Psoas muscle (tissue), 8 donors: ENCODE measurements around the gene C1QTNF6. TPM values are rescaled to one million over a fixed set of nuclear protein-coding genes. Genes with fewer than 3 reads are reported as not detected.

Source experiments
- ATAC-seq, 4 donors: fragments of 200-7000 bp; cut with Tn5 transposase; one replicate each; pipeline ENCODE4 v1.9.1; 2020; ENCODE audit warnings: moderate library complexity in 3 of 4, mild to moderate bottlenecking in 2 of 4
- DNase-seq, 2 donors: peaks; one replicate each; pipeline ENCODE4 v3.0.0-alpha.2; 2020
- H3K27ac ChIP-seq: fragments of 200-600 bp; one replicate; pipeline ENCODE4 v1.8.0; 2022
- H3K27me3 ChIP-seq, 3 donors: fragments of 200-600 bp in 1 of 3; one replicate each; pipeline versions ENCODE4 v1.6.1 to v1.8.0; 2013 to 2022; ENCODE audit warnings: low read length in 2 of 3, mild to moderate bottlenecking in 2 of 3, moderate library complexity in 1 of 3; ENCODE audit not compliant: insufficient read depth in 3 of 3
- H3K36me3 ChIP-seq, 2 donors: fragments of 200-600 bp in 1 of 2; one replicate each; pipeline versions ENCODE4 v1.6.1 to v1.8.0; 2013 to 2022; ENCODE audit warnings: low read depth in 1 of 2, mild to moderate bottlenecking in 1 of 2, moderate library complexity in 1 of 2; ENCODE audit not compliant: insufficient read depth in 1 of 2
- H3K4me1 ChIP-seq: fragments of 200-600 bp; one replicate; pipeline ENCODE4 v1.8.0; 2022
- H3K4me3 ChIP-seq: fragments of 200-600 bp; one replicate; pipeline ENCODE4 v1.8.0; 2022; ENCODE audit warnings: mild to moderate bottlenecking
- H3K9me3 ChIP-seq: fragments of 200-600 bp; one replicate; pipeline ENCODE4 v1.8.0; 2022
- WGBS, 3 donors: extraction: QIAGEN DNeasy Blood & Tissue Kit; methylation state at CpG; one replicate each; pipeline versions ENCODE4 v1.1.6 to v1.1.7; 2013; 5-methylcytosine and 5-hydroxymethylcytosine counted together
- intact Hi-C, 2 donors: fragments of 100-400 bp; cut with DNase I; formaldehyde crosslinking; loops; one replicate each; pipeline versions ENCODE4 v1.11.0 to v1.14.2; 2022
- polyA plus RNA-seq, 3 donors: library from polyadenylated mRNA; stranded (reverse); fragments of 200-250 nt; gene quantifications; one replicate each; pipeline ENCODE4 v1.2.3, GENCODE V29; 2013
- total RNA-seq, 4 donors: library from RNA; stranded (reverse); fragmentation: NEBNext Ultra II Directional in 2 of 4; extraction: Animal tissue kit (Norgen Biotek cat#: 25700) in 2 of 4; gene quantifications; one replicate each; pipeline versions ENCODE4 v1.2.1 to v1.2.4, GENCODE V29; 2021 to 2023
- TF ChIP-seq, protein P1 (sequence below): fragments of 200-600 bp; IDR thresholded peaks from one replicate; pipeline ENCODE4 v1.8.0; 2022; ENCODE audit warnings: antibody characterized with exemption
- donor health status: healthy with polysubstance abuse.
- donor health status: DM: no; HTN: no; CAD: no; lungs with moderate emphysema.
- donor health status: Bipolar disorder and iron deficiency.
- donor health status: healthy.
- donor health status: DM: yes; HTN: yes; CAD: no.
- donor health status: DM: no; HTN: no; CAD: no.
- donor health status: DM: no; HTN: no; CAD: no.
- donor health status: DM: yes; HTN: yes; CAD: no.

C1QTNF6 gene
- total and polyA plus RNA-seq, 7 donors, result 0.66 to 8.2 (median 1.0) TPM

DNA sequence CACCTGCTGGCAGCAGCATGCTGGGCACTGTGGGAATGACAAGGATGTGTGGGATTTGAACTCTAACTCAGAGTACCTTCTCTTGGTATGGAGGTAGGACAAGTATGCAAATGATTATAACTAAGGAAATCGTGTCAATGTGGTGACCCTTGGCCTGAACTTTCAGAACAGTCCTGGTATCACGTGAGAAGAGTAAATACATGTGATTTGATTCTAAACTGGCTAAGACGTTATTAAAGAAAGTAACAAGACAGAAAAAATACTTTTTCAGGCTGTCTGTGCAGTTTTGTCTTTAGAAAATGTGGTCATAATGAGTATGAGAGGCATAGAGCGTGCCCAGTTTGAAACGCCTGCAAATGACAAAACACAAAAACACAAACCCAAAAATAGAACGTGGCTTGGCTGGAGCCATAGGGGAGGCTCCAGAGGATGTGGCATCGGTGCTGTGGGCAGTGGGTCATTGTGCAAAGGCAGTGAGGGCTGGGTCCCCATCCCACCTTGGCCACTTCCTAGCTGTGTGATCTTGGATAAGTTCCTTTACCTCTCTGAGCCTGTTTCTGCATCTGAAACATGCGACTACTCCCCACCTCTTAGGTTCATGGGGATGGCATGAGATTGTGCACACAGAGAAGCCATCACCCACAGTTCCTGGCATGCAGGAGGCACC, 19.9 kb downstream of the C1QTNF6 start:
- peaks cover 11% of the 10 kb centered on the region for H3K4me1 ChIP-seq
- intact Hi-C loops, result loop anchor here in 1 of 2 donors (2.0 kb wide), 1 partner anchor 31 kb away; no protein-coding TSS in a partner anchor
- WGBS, 3 donors, result 37 to 56% (median 47%) methylated on average over 8 of the region's 8 CpGs
- DNase-seq, result no peak
- H3K27me3 ChIP-seq, result peaks cover 0 to 3% (median 0%) of the 10 kb centered on the region in 3 donors
- TF ChIP-seq, protein P1, sequence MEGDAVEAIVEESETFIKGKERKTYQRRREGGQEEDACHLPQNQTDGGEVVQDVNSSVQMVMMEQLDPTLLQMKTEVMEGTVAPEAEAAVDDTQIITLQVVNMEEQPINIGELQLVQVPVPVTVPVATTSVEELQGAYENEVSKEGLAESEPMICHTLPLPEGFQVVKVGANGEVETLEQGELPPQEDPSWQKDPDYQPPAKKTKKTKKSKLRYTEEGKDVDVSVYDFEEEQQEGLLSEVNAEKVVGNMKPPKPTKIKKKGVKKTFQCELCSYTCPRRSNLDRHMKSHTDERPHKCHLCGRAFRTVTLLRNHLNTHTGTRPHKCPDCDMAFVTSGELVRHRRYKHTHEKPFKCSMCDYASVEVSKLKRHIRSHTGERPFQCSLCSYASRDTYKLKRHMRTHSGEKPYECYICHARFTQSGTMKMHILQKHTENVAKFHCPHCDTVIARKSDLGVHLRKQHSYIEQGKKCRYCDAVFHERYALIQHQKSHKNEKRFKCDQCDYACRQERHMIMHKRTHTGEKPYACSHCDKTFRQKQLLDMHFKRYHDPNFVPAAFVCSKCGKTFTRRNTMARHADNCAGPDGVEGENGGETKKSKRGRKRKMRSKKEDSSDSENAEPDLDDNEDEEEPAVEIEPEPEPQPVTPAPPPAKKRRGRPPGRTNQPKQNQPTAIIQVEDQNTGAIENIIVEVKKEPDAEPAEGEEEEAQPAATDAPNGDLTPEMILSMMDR, result no peak
- H3K36me3 ChIP-seq, result no peaks in the 10 kb centered on the region
- H3K27ac ChIP-seq, result no peak overlapping the region
- H3K9me3 ChIP-seq, result no peaks in the 10 kb centered on the region
- no peak overlapping the region for H3K4me3 ChIP-seq
- peak in 1 of 4 donors; percentile 32 for ATAC-seq

DNA sequence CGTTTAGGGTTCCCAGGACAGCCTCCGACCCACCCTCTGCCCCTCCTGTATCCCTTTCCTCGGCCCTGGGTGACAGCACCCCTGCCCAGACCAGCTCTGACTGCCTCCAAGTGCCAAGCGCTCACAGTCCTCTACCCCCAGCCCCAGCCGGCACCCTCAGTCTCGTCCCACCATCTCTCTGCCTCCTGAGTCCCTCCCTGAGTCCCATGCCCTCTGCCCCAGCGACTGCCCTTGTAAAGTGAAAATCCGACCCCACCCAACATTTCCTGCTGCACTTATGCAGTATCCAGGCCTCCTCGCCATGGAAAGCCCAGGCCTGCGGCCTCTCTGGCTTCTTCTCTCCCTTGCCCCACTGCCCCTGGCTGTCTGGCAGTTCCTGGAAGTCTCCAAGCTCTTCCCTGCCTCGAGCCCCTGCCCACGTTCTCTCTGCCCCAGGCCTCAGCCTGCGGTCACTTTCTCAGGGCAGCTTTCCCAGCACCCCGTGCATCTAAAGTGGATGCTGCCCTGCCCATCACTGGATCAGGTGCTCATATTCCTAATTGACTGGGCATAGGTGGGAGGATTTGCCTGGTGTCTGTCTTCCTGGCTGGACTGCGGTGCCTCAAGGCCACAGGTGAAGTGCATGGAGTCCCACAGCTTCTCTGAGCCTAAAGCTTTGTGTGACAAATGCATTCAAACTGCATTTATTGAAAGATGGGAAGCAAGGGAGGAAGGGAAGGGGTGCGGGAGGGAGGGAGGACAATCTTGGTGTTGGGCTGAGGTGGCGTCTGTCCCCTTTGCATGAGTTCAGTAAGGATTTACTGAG, 20.7 kb downstream of the C1QTNF6 start:
- peak overlapping the region; percentile 3 for H3K27ac ChIP-seq

DNA sequence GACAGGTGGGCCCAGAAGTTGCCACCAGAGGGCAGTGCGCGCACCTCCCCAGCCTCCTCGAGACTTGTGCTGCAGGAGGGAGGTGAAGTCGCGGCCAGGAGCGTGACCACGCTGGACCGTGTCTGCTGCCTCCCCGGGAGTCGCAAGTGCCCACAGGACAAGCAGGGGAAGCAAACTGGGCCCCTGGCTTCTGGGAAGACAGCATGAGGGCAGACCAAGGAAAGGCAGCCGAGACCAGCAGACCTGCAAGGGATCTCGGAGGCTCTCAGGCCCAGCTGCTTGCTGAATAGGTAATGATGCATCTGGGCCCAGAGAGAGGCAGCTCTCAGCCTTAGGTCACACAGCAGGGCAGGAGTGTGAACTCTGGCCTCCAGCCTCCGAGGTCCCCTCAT, 21.4 kb downstream of the C1QTNF6 start:
- Histone ChIP-seq H3K27ac (peak overlapping the region; percentile 3), H3K9me3 (no peaks in the 10 kb centered on the region), H3K4me1 (peaks cover 11% of the 10 kb centered on the region), H3K36me3 (no peaks in the 10 kb centered on the region), H3K27me3 (peaks cover 0 to 3% (median 2%) of the 10 kb centered on the region in 3 donors), H3K4me3 (peak overlapping the region; percentile 5)
- TF ChIP-seq, protein P1, result peak; percentile 89
- intact Hi-C loops, result loop anchor here in 1 of 2 donors (1.0 kb wide), 1 partner anchor 32 kb away; no protein-coding TSS in a partner anchor
- DNase-seq (peak; percentile 87 to 94), ATAC-seq (peak; percentile 92 to 99 (median 97))
- WGBS, 3 donors, result 15 to 18% (median 16%) methylated on average over 13 of the region's 13 CpGs

More for the DNA sequence above, 20.7 kb downstream of the C1QTNF6 start:
- intact Hi-C loops, result no loop called here
- DNase-seq, result peak in 1 of 2 donors; percentile 41
- Histone ChIP-seq H3K9me3 (no peaks in the 10 kb centered on the region), H3K36me3 (no peaks in the 10 kb centered on the region), H3K27me3 (peaks cover 0 to 3% (median 2%) of the 10 kb centered on the region in 3 donors), H3K4me1 (peaks cover 11% of the 10 kb centered on the region), H3K4me3 (peak overlapping the region; percentile 5)
- WGBS, 3 donors, result 67 to 69% (median 68%) methylated on average over 16 to 17 of the region's 17 CpGs
- ATAC-seq, result peak in 1 of 4 donors; percentile 5
- TF ChIP-seq, protein P1, result no peak

DNA sequence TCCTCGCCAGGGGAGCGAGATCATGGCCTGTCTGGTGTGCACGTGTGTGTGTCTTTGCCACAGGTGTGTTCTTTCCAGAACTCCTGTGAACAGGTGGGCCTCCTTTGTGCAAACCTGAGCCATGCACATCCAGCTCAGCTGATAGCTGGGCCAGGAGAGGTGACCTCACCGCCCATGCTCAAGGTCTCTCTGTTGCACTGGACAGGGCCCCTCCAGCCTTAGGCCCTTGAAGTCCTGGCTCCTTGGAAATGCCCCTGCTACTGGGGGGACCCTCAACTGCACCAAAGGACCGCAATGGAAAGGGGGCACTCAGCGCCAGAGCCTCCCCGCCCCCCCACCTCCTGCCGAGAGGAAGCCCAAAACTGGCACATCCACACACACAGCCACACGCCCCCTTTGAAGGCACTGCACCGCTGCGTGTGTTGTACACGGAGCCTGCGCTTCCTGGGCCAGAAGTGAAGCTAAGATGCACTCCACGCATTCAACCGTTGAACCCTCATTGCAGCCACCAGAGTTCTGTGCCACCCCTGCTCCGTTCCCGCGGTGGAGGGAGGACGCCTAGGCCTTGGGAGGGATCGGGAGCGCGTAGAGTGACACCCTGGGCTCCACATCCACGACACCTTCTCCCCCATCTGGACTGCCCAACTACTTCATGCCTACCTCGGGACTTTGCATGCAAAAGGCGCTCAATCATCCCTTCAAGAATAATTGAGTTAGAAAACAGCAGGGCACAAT, 21.9 kb downstream of the C1QTNF6 start:
- no peak overlapping the region for H3K27ac ChIP-seq
- TF ChIP-seq, protein P1, result no peak
- WGBS, 3 donors, result 61 to 68% (median 63%) methylated on average over 25 of the region's 25 CpGs

More for the DNA sequence above, 21.9 kb downstream of the C1QTNF6 start:
- Histone ChIP-seq H3K36me3 (no peaks in the 10 kb centered on the region), H3K9me3 (no peaks in the 10 kb centered on the region), H3K27me3 (peaks cover 0 to 6% (median 0%) of the 10 kb centered on the region in 3 donors), H3K4me3 (no peak overlapping the region), H3K4me1 (peaks cover 11% of the 10 kb centered on the region)
- peak in 1 of 4 donors; percentile 16 for ATAC-seq
- DNase-seq, result peak in 1 of 2 donors; percentile 47
- intact Hi-C loops, result loop anchor here in 1 of 2 donors (1.0 kb wide), 1 partner anchor 32 kb away; no protein-coding TSS in a partner anchor
